Aorta (tissue), 5 donors: ENCODE results near the gene PRSS1. TPM values are rescaled to one million over a fixed set of nuclear protein-coding genes. Genes with fewer than 3 reads are reported as not detected.
"Not testable (repeated sequence)": the region's sequence is repeated elsewhere in the genome, so short reads cannot be mapped to it uniquely, and the experiment has no call there.

Experiments
- ATAC-seq: fragments of 200-7000 bp; cut with Tn5 transposase; one replicate; pipeline ENCODE4 v1.9.1; 2022; ENCODE audit warnings: moderate library complexity; ENCODE audit not compliant: low FRiP score
- DNase-seq, 2 donors: peaks; one replicate each; pipeline ENCODE4 v3.0.0-alpha.2; 2020
- H3K27ac ChIP-seq, 2 donors: one replicate each; pipeline ENCODE4 v1.5.1; 2013; ENCODE audit warnings: low read length in 2 of 2, mild to moderate bottlenecking in 2 of 2, moderate library complexity in 2 of 2, control low read depth in 1 of 2, inconsistent platforms in 1 of 2, low read depth in 1 of 2
- H3K27me3 ChIP-seq, 2 donors: one replicate each; pipeline ENCODE4 v1.6.1; 2013; ENCODE audit warnings: control low read depth in 1 of 2, low read length in 1 of 2, mild to moderate bottlenecking in 1 of 2, moderate library complexity in 1 of 2; ENCODE audit not compliant: insufficient read depth in 2 of 2, control insufficient read depth in 1 of 2
- H3K36me3 ChIP-seq, 2 donors: one replicate each; pipeline ENCODE4 v1.6.1; 2013; ENCODE audit warnings: control low read depth in 1 of 2, low read length in 1 of 2, mild to moderate bottlenecking in 1 of 2; ENCODE audit not compliant: insufficient read depth in 2 of 2, control insufficient read depth in 1 of 2
- H3K4me1 ChIP-seq, 2 donors: one replicate each; pipeline ENCODE4 v1.6.1; 2013; ENCODE audit warnings: low read length in 2 of 2, control low read depth in 1 of 2, mild to moderate bottlenecking in 1 of 2, moderate library complexity in 1 of 2; ENCODE audit not compliant: insufficient read depth in 2 of 2, control insufficient read depth in 1 of 2
- H3K4me3 ChIP-seq, 2 donors: one replicate each; pipeline ENCODE4 v1.5.1; 2013; ENCODE audit warnings: low read length in 2 of 2, control low read depth in 1 of 2, mild to moderate bottlenecking in 1 of 2
- H3K9me3 ChIP-seq: one replicate; pipeline ENCODE4 v1.6.1; 2013; ENCODE audit warnings: mild to moderate bottlenecking, low read length; ENCODE audit not compliant: control insufficient read depth
- WGBS, 2 donors: extraction: QIAGEN DNeasy Blood & Tissue Kit; methylation state at CpG; one replicate each; pipeline ENCODE4 v1.1.7; 2013; 5-methylcytosine and 5-hydroxymethylcytosine counted together
- intact Hi-C, 2 donors: fragments of 100-400 bp; cut with DNase I; formaldehyde crosslinking; loops; one replicate each; pipeline versions ENCODE4 v1.14.2 to v1.15.0; 2022
- polyA plus RNA-seq, 2 donors: library from polyadenylated mRNA; stranded (reverse); fragments of 200-250 nt; gene quantifications; one replicate each; pipeline ENCODE4 v1.2.3, GENCODE V29; 2013
- total RNA-seq, 2 donors: library from RNA; stranded (reverse); fragmentation: NEBNext Ultra II Directional; extraction: Animal tissue kit (Norgen Biotek cat#: 25700); gene quantifications; one replicate each; pipeline ENCODE4 v1.2.1, GENCODE V29; 2021
- donor health status: healthy with polysubstance abuse.
- donor health status: Bipolar disorder and iron deficiency.
- donor health status: DM: no; HTN: no; CAD: no.
- donor health status: DM: no; HTN: no; CAD: no.
- donor health status: DM: yes; HTN: yes; CAD: no.

Gene PRSS1
- total and polyA plus RNA-seq, 4 donors, result 5.6 to 19.9 (median 7.5) TPM

DNA sequence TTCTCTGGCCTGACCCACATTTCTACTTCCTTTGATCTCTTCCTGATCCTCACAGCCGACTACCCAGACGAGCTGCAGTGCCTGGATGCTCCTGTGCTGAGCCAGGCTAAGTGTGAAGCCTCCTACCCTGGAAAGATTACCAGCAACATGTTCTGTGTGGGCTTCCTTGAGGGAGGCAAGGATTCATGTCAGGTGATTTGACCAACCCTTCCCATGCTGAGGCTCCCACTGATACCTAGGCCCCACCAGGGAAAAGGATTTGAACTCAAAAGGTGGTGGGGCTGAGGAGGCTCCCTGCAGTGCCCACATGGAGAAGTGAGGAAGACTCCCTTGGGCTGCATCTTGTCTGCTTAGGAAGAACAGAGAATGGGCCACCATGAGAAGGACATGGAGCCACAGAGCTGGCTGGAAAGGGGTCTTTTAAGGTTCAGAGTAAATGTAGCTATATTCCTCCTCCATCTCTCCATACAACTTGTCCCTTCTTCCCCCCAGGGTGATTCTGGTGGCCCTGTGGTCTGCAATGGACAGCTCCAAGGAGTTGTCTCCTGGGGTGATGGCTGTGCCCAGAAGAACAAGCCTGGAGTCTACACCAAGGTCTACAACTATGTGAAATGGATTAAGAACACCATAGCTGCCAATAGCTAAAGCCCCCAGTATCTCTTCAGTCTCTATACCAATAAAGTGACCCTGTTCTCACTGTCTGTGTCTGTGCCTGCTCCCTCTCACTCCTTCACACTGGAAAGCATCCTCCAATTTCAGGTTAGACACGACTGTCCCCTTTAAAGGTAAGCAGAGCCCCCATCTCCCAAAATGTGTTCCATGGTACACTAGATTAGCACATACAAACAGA, 3.3 kb downstream of the PRSS1 start:
- intact Hi-C loops, result loop anchor here in 1 of 2 donors (1.0 kb wide), 1 partner anchor 21 kb away; no protein-coding TSS in a partner anchor
- DNase-seq, result no peak
- no peaks in the 10 kb centered on the region for H3K27me3 ChIP-seq
- WGBS, 2 donors, result 68 to 86% methylated on average over 3 of the region's 3 CpGs
- no peak for ATAC-seq
- H3K4me1 ChIP-seq, result no peaks in the 10 kb centered on the region
- no peak overlapping the region for H3K4me3 ChIP-seq
- H3K9me3 ChIP-seq, result no peaks in the 10 kb centered on the region
- H3K27ac ChIP-seq, result no peak overlapping the region
- no peaks in the 10 kb centered on the region for H3K36me3 ChIP-seq

DNA sequence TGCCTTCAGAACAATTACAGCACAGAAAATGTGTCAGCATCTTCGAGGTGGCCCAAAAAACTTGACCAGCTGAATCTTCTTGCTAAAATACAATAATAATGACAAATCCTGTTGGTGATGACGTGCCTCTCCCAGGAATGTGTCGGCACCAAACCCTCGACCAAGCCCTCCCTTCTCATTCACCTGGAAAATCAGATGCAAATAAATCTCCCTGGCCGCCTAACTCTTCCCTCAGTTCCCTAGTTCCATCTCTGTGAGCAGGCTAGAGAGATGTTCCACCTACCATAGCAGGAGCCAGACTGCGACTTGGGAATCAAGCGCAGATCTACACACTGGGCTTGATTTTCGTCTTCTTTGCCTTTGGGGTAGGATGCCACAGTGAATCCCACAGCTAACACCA, 4.1 kb downstream of the PRSS1 start:
- ATAC-seq (no peak), DNase-seq (no peak)
- Histone ChIP-seq H3K27ac (no peak overlapping the region), H3K4me3 (no peak overlapping the region), H3K36me3 (no peaks in the 10 kb centered on the region), H3K27me3 (no peaks in the 10 kb centered on the region), H3K9me3 (no peaks in the 10 kb centered on the region), H3K4me1 (no peaks in the 10 kb centered on the region)
- WGBS, 2 donors, result 56 to 92% methylated on average over 8 of the region's 8 CpGs
- intact Hi-C loops, result no loop called here

DNA sequence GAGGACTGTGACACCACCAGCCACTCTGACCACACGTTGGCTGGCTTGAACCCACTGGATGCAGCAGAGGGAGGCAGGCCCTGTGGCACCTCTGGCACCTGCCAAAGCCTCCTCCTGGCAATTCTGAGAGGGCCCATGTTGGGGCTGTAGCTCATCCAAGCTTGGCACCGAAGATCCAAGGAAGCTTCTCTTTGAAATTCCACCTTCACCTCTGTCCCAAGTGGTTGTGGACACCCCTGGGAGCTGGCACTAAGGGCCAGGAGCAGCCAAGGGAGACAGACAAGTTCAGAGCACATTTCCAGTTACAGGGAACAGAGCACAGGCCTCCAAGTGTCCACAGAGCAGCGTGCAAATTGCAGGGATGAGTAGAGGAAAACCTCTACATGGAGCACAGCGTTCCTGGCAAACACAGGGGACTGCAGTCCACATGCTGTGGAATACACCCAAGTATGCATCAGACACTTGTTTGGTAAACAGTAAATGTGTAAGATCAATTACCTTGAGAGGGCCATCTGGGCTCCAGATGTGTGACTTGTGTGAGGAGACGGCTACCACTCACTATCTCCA, 4.7 kb downstream of the PRSS1 start:
- H3K27me3 ChIP-seq, H3K9me3 ChIP-seq, H3K4me1 ChIP-seq, DNase-seq, H3K4me3 ChIP-seq, ATAC-seq, H3K36me3 ChIP-seq, H3K27ac ChIP-seq, intact Hi-C loops: not testable (repeated sequence)
- 68 to 91% methylated on average over 5 of the region's 5 CpGs for WGBS, 2 donors

DNA sequence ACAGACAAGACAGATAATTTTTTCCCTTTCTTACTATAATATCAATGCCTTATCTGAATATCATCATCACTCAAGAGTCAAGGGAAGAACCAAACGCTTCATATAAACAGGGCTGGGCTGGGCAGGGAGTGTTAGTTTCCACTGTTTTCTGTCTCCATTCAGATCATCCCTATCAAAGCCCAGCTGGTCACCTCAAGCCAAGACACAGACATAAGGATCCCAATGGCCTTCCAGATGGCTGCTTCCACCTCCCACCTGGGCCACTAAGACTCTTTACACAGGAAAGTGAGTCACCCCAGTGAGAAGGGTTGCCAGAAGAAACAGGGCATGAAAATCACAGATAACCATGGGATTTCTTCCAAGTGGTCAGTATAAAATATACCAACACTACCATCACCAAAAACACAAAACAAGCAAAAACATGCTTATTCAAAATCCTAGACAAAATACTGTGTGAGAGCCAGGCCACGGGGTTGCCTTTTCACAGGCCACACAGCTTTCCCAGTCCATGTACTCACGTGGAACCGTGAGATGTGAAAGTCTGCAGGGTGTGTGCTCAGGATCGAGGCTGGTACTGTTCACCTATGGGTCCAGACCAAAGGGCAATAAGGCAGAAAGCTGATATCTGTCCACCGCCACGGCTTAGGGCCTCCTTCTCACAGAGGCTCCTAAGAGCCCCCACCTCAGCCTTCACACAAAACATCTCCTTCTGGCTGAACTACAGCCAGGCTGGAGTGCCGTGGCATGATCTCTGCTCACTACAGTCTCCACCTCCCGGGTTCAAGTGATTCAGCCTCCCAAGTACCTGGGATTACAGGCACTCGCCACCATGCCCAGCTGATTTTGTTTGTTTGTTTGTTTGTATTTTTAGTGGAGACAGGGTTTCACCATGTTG, 5.7 kb downstream of the PRSS1 start:
- no peaks in the 10 kb centered on the region for H3K36me3 ChIP-seq
- no peak overlapping the region for H3K4me3 ChIP-seq
- H3K27me3 ChIP-seq, result no peaks in the 10 kb centered on the region
- H3K4me1 ChIP-seq, result no peaks in the 10 kb centered on the region
- intact Hi-C loops, result no loop called here
- DNase-seq, result no peak
- no peak overlapping the region for H3K27ac ChIP-seq
- WGBS, 2 donors, result 68 to 69% methylated on average over 10 of the region's 10 CpGs
- no peak for ATAC-seq
- H3K9me3 ChIP-seq, result no peaks in the 10 kb centered on the region

DNA sequence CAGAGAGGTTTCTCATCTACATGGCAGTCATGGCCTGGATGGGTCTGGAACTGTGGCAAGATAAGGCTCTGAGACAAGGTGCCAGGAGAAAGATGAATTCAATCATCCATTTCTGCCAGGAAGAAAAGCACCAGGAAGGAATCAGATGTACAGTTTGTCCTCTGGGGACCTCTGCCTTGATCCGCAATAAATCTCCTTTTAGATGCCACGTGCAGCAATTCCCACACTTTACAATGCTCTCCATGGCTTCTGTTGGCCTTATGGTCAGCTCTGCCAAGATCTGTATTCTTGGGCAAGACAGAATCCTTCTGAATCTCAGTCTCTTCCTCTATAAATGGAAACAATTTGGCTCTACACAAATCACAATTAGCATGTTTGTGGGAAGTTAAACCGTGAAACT, 9.0 kb downstream of the PRSS1 start:
- H3K4me1 ChIP-seq, ATAC-seq, H3K4me3 ChIP-seq, H3K27me3 ChIP-seq, DNase-seq, H3K27ac ChIP-seq, H3K36me3 ChIP-seq, intact Hi-C loops, H3K9me3 ChIP-seq: not testable (repeated sequence)
- WGBS, 2 donors, result 66 to 85% methylated on average over 2 to 3 of the region's 3 CpGs

DNA sequence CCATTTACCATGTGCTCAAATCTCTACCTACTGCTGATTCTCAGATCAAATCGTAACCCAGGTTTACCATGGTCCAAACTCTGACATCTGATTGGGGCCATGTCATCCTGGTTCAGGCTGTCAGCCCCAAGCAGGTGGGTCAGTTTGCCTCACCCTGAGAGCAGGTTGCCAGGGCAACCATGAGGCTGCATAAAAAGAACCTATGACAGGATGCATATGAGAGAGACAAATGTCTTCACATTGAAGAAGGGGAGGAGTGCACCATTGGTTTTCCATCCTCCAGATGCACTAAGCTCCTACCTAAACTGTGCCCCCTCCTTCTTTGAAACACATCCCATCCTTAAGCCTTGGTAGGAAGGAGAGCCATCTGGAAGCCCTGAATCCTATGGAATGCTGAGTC, 10.2 kb downstream of the PRSS1 start:
- no peak for ATAC-seq
- no peaks in the 10 kb centered on the region for H3K36me3 ChIP-seq
- H3K4me1 ChIP-seq, result no peaks in the 10 kb centered on the region
- 94 to 97% methylated on average over 1 of the region's 1 CpG for WGBS, 2 donors
- no peak overlapping the region for H3K27ac ChIP-seq
- H3K9me3 ChIP-seq, result no peaks in the 10 kb centered on the region
- no peaks in the 10 kb centered on the region for H3K27me3 ChIP-seq
- intact Hi-C loops, result no loop called here
- no peak for DNase-seq
- no peak overlapping the region for H3K4me3 ChIP-seq

DNA sequence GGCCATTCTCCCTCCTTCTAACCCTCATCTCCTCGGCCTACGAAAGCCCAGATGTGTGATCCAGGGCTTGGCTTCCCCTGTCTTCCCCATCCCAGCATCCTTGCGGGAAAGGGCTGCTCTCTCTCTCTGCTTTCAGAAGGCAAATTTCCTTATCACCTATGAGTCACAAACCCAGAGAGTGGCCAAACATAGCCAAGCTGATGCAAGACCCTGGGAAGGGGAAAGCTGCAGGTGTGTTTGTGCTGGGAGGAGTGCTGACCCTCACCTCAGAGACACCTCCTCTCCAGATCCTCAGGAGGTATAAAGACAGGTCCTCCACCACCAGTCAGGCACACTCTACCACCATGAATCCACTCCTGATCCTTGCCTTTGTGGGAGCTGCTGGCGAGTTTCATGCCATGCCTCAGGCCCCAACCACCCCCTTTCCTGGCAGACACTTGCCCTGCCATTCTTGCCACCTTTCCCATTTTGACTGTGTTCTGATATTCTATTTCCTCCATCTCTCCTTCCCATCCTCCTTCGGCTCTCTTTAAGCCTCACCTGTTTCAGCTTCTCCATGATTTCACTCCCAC, 10.9 kb downstream of the PRSS1 start:
- ATAC-seq, result no peak
- Histone ChIP-seq H3K4me3 (no peak overlapping the region), H3K4me1 (no peaks in the 10 kb centered on the region), H3K36me3 (no peaks in the 10 kb centered on the region), H3K27ac (no peak overlapping the region), H3K9me3 (no peaks in the 10 kb centered on the region), H3K27me3 (no peaks in the 10 kb centered on the region)
- WGBS, 2 donors, result 63 to 72% methylated on average over 5 of the region's 5 CpGs
- intact Hi-C loops, result no loop called here
- DNase-seq, result no peak

DNA sequence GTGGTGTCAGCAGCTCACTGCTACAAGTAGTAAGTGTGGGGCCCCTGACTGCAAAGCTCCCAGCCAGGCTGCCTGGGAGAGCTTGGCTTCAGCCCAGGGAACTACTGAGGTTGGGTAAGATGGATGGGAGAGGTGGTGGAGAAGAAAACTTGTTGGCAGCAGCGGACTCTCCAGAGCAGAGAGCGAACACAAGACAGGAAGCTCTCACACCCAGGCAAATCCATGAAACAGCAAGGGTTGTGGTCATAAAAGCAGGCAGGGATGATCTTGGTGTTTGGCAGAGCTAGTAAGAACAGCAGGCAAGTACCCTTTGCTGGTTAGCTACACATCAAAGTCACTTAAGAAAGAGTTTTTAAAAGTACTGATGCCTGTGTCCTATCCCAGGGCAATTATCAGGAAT, 12.3 kb downstream of the PRSS1 start:
- intact Hi-C loops, DNase-seq, H3K36me3 ChIP-seq, ATAC-seq, H3K27me3 ChIP-seq, H3K27ac ChIP-seq, H3K4me1 ChIP-seq, H3K9me3 ChIP-seq, H3K4me3 ChIP-seq: not testable (repeated sequence)
- 52 to 83% methylated on average over 2 of the region's 2 CpGs for WGBS, 2 donors
